GM23248 (cell line): ENCODE results near the gene COL8A1.

ENCODE experiments used
- EZH2 ChIP-seq: fragments of 200-600 bp; sonication (generic); IDR thresholded peaks from 2 replicates; pipeline ENCODE4 v1.6.1; 2018; ENCODE audit warnings: antibody characterized with exemption, mild to moderate bottlenecking; ENCODE audit not compliant: insufficient read depth, poor library complexity, severe bottlenecking
- EZH2phosphoT487 ChIP-seq: fragments of 200-600 bp; sonication (generic); IDR thresholded peaks from 2 replicates; pipeline ENCODE4 v1.6.1; 2018; ENCODE audit warnings: antibody characterized with exemption, moderate library complexity, mild to moderate bottlenecking, low read depth; ENCODE audit not compliant: insufficient read depth

GRCh38 chr3:99646107-99646435 is 7.7 kb downstream of the COL8A1 start:
- TF ChIP-seq EZH2 (no peak), EZH2phosphoT487 (no peak)
